ENCODE measurements around the gene KPNA5. TPM values are rescaled to one million over a fixed set of nuclear protein-coding genes. Genes with fewer than 3 reads are reported as not detected.
A peak's percentile ranks its signal among the peaks of the same experiment; 100 is the strongest.
"Not testable (repeated sequence)": the region's sequence is repeated elsewhere in the genome, so short reads cannot be mapped to it uniquely, and the experiment has no call there.

KPNA5 gene
- total and polyA plus RNA-seq, 2 of the 8 experiments (the other 6 are each of a cell fraction or from before 2014, with no cell fraction given), result 2.0 to 9.7 TPM

GRCh38 chr6:116737004-116737403 is 56.0 kb downstream of the KPNA5 start:
- Histone ChIP-seq H2BK12ac (ENCODE audit: low read depth, low read length) (no peak overlapping the region), H3K9me3 (ENCODE audit: insufficient read depth in 2 of 2, low read depth in 1 of 2, low read length in 1 of 2) (peaks cover 4 to 8% of the 10 kb centered on the region in 2 experiments; a peak in 2 of 4 replicates), H3K23me2 (ENCODE audit: low read depth, low read length) (no peaks in the 10 kb centered on the region), H3K18ac (ENCODE audit: extremely low read depth, low read length) (no peak overlapping the region), H3K56ac (replicated peaks; ENCODE audit: insufficient read length, low read depth, low read length) (no peak overlapping the region), H2AK5ac (ENCODE audit: low read depth, low read length) (no peak overlapping the region), H3K4me3 (ENCODE audit: extremely low read depth in 1 of 4, insufficient read depth in 2 of 4, low read depth in 3 of 4, low read length in 4 of 4) (no peak overlapping the region), H3K79me1 (ENCODE audit: low read depth, low read length) (no peaks in the 10 kb centered on the region), H3K27me3 (replicated peaks in 1 of 4; ENCODE audit: control insufficient read depth in 3 of 4, extremely low read depth in 1 of 4, insufficient read depth in 3 of 4, low read length in 3 of 4) (no peaks in the 10 kb centered on the region), H2BK120ac (replicated peaks; ENCODE audit: low read depth, low read length) (no peak overlapping the region), H4K5ac (ENCODE audit: insufficient read length, low read depth, low read length) (no peak overlapping the region), H2BK5ac (ENCODE audit: low read depth, low read length) (no peak overlapping the region), H4K91ac (replicated peaks; ENCODE audit: insufficient read length, low read length) (no peak overlapping the region), H4K20me1 (replicated peaks in 1 of 2; ENCODE audit: control insufficient read depth in 1 of 2, insufficient read depth in 2 of 2, low read length in 2 of 2) (no peaks in the 10 kb centered on the region), H3K79me2 (ENCODE audit: control insufficient read depth in 1 of 2, insufficient read depth in 2 of 2, low read length in 2 of 2) (no peaks in the 10 kb centered on the region), H3K23ac (ENCODE audit: insufficient read length) (no peak overlapping the region), H2BK20ac (ENCODE audit: low read length) (no peak overlapping the region), H3K27ac (ENCODE audit: low read depth, low read length) (no peak overlapping the region), H2BK15ac (ENCODE audit: low read length) (no peak overlapping the region), H3K14ac (ENCODE audit: insufficient read length) (no peak overlapping the region), H3K9ac (replicated peaks in 1 of 4; ENCODE audit: extremely low read depth in 1 of 4, low read depth in 3 of 4, low read length in 3 of 4) (no peak overlapping the region), H3K36me3 (ENCODE audit: control insufficient read depth in 2 of 4, insufficient read depth in 4 of 4, low read length in 3 of 4) (peaks cover 0 to 20% (median 4%) of the 10 kb centered on the region in 4 experiments; a peak in 4 of 8 replicates), H3K4me1 (replicated peaks in 1 of 4; ENCODE audit: control insufficient read depth in 3 of 4, insufficient read depth in 4 of 4, low read length in 3 of 4) (no peaks in the 10 kb centered on the region), H4K8ac (ENCODE audit: extremely low read depth, insufficient read depth, low read length) (no peak overlapping the region), H2AFZ (ENCODE audit: low read length) (no peak overlapping the region), H3K4ac (replicated peaks; ENCODE audit: insufficient read length, low read depth, low read length) (no peak overlapping the region), H3K4me2 (ENCODE audit: insufficient read depth in 1 of 2, low read depth in 2 of 2, low read length in 2 of 2) (no peak overlapping the region)
- DNase-seq (ENCODE audit: low read depth in 1 of 2, low spot score in 2 of 2) (no peak), FAIRE-seq (no peak)
- 87% methylated on average over 3 of the region's 3 CpGs; no CpG with 5 or more reads in 1 of the 2 experiments for WGBS, 2 experiments (ENCODE audit: extremely low coverage in 1 of 2, insufficient coverage in 1 of 2, insufficient read length in 1 of 2, insufficient replicate concordance in 2 of 2, low coverage in 1 of 2, low lambda C conversion rate in 2 of 2, missing lambda C conversion rate in 1 of 2)
- TF ChIP-seq TAF7 (optimal IDR thresholded peaks at IDR 0.05; ENCODE audit: borderline replicate concordance, low read depth, low read length) (no peak), MAFK (IDR thresholded peaks at IDR 0.05; ENCODE audit: low read depth, low read length) (peak; percentile 9; the same call in 1 of the 2 replicates)
- POLR2A ChIA-PET (ENCODE audit: partially characterized antibody), result no interaction called here
- CTCF ChIA-PET (ENCODE audit: partially characterized antibody), result no interaction called here

- H4K8ac ChIP-seq (ENCODE audit: extremely low read depth, insufficient read depth, low read length); H3K79me2 ChIP-seq (ENCODE audit: control insufficient read depth in 1 of 2, insufficient read depth in 2 of 2, low read length in 2 of 2); H3K23ac ChIP-seq (ENCODE audit: insufficient read length); H3K23me2 ChIP-seq (ENCODE audit: low read depth, low read length); DNase-seq (ENCODE audit: low read depth in 1 of 2, low spot score in 2 of 2); H3K9me3 ChIP-seq (ENCODE audit: insufficient read depth in 2 of 2, low read depth in 1 of 2, low read length in 1 of 2); H2AFZ ChIP-seq (ENCODE audit: low read length); FAIRE-seq; POLR2A ChIA-PET (ENCODE audit: partially characterized antibody); H2BK15ac ChIP-seq (ENCODE audit: low read length); H4K91ac ChIP-seq (replicated peaks; ENCODE audit: insufficient read length, low read length); H3K4ac ChIP-seq (replicated peaks; ENCODE audit: insufficient read length, low read depth, low read length); H3K4me2 ChIP-seq (ENCODE audit: insufficient read depth in 1 of 2, low read depth in 2 of 2, low read length in 2 of 2); H3K79me1 ChIP-seq (ENCODE audit: low read depth, low read length); H4K5ac ChIP-seq (ENCODE audit: insufficient read length, low read depth, low read length); H3K36me3 ChIP-seq (ENCODE audit: control insufficient read depth in 2 of 4, insufficient read depth in 4 of 4, low read length in 3 of 4); H2BK5ac ChIP-seq (ENCODE audit: low read depth, low read length); CTCF ChIA-PET (ENCODE audit: partially characterized antibody); H3K18ac ChIP-seq (ENCODE audit: extremely low read depth, low read length); H3K4me1 ChIP-seq (replicated peaks in 1 of 4; ENCODE audit: control insufficient read depth in 3 of 4, insufficient read depth in 4 of 4, low read length in 3 of 4); H3K27me3 ChIP-seq (replicated peaks in 1 of 4; ENCODE audit: control insufficient read depth in 3 of 4, extremely low read depth in 1 of 4, insufficient read depth in 3 of 4, low read length in 3 of 4); H3K27ac ChIP-seq (ENCODE audit: low read depth, low read length); H3K9ac ChIP-seq (replicated peaks in 1 of 4; ENCODE audit: extremely low read depth in 1 of 4, low read depth in 3 of 4, low read length in 3 of 4); H2BK20ac ChIP-seq (ENCODE audit: low read length); H2BK12ac ChIP-seq (ENCODE audit: low read depth, low read length); H2BK120ac ChIP-seq (replicated peaks; ENCODE audit: low read depth, low read length); H3K56ac ChIP-seq (replicated peaks; ENCODE audit: insufficient read length, low read depth, low read length); H2AK5ac ChIP-seq (ENCODE audit: low read depth, low read length); H3K4me3 ChIP-seq (ENCODE audit: extremely low read depth in 1 of 4, insufficient read depth in 2 of 4, low read depth in 3 of 4, low read length in 4 of 4); H3K14ac ChIP-seq (ENCODE audit: insufficient read length); H4K20me1 ChIP-seq (replicated peaks in 1 of 2; ENCODE audit: control insufficient read depth in 1 of 2, insufficient read depth in 2 of 2, low read length in 2 of 2): not testable (repeated sequence)
- 75% methylated on average over 3 of the region's 3 CpGs; no CpG with 5 or more reads in 1 of the 2 experiments for WGBS, 2 experiments (ENCODE audit: extremely low coverage in 1 of 2, insufficient coverage in 1 of 2, insufficient read length in 1 of 2, insufficient replicate concordance in 2 of 2, low coverage in 1 of 2, low lambda C conversion rate in 2 of 2, missing lambda C conversion rate in 1 of 2)
Measured at GRCh38 chr6:116740486-116740885, 59.5 kb downstream of the KPNA5 start.
